ENCODE data around the gene ABCC5.
"Not testable (repeated sequence)": the region's sequence is repeated elsewhere in the genome, so short reads cannot be mapped to it uniquely, and the experiment has no call there.

ABCC5 gene

DNA sequence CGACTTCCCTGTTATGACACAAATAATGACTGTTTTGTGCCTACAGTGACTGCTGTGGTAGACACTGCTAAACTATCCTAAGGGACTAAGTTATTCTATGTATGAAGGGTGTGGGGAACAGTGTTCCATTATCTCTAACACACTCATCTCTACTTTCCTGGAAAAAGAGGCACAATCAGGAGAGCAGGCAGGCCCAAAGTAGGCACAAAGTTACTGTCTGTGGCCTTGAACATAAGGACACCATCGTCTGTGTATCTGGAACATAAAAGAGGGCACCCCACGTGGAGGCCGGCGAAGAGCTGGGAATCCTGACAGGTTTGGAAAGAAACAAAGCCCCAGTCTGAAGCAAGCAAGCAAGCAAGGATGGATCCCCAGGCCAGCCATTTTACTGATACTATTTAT, 1.5 kb downstream of the ABCC5 start:
- DNase-seq (ENCODE audit: low read depth), result no peak

DNA sequence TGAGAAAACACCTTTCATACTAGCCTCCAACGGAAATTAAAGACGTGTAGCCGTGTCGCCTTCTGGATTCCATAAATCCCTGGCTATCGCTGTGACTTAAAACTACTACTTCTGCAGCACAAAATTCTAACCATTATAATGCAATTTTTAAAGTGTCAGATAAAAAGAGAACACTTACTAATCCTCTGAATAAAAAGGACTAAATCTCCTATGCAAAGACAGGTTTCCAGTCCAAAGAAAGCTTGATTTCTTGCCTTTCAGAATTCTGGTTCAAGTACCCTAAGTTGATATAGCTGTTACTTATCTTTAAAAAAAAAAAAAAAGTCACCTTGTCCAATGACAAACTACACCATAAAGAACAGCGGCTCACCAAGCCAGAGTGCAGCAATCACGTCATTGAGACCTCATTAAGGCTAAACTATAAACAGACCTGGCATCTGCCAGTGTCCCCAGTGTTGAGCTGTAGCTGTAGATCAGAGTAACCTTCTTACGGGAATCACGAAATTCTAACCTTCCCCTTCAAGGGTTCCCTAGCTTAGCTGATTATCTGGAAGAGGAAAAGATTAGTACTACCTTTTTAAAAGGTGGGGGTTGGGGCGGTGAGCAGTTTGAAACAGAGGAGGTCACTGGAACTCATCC, 2.2 kb downstream of the ABCC5 start:
- DNase-seq (ENCODE audit: low read depth), result no peak

GRCh38 chr3:184011937-184012889, 5.5 kb downstream of the ABCC5 start:
- DNase-seq (ENCODE audit: low read depth), result no peak

- DNase-seq (ENCODE audit: low read depth), result no peak
These were observed 6.3 kb downstream of the ABCC5 start for GRCh38 chr3:184011230-184011876.

DNA sequence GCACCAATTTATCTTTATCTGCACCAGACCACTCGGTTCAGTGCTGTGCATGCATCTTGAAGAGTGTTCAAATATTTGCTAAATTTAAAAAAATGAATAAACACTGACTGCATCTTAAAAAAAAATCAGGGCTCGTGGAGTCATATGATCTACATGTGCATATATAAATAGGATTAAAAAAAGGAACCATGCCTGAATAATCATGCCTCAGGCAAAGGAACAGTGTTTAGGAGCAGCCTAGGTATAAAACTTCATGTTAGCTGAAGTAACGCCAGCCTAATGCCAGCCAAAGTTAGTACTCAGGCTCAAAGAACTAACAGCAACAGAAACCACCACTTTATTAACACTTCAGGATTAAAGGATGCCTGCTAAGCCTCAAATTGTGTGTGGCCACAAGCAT, 9.5 kb downstream of the ABCC5 start:
- no peak for DNase-seq (ENCODE audit: low read depth)

GRCh38 chr3:184007143-184007813, 10.4 kb downstream of the ABCC5 start:
- DNase-seq (ENCODE audit: low read depth), result not testable (repeated sequence)

DNA sequence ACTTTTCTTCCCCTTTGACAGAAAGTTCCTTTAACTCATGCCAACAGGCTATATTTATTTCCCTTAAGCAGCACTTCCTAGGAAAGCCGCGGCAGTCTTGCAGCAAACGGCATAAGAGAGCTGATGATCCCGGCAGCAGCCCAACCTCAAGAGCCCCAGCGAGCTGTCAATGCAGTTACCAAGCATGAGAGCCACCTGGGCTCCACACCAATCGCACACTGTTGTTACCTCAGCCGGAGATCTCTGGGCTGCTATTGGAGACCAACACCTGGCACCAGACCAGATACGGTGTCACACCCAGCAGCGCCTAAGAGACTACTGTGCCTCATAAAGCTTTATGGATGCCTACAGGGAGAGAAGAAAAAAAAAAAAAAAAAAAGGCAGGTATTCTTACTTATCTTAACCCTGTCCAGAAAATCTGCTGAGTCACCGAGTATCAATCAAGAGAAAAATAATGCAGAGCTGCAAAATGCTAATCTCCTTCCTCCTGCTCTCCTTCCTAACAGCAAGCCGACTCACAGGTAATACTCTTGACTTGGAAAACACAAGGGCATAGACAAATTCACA, 11.7 kb downstream of the ABCC5 start:
- no peak for DNase-seq (ENCODE audit: low read depth)

- DNase-seq (ENCODE audit: low read depth), result no peak
These were observed 13.2 kb downstream of the ABCC5 start for GRCh38 chr3:184004476-184004875.

DNA sequence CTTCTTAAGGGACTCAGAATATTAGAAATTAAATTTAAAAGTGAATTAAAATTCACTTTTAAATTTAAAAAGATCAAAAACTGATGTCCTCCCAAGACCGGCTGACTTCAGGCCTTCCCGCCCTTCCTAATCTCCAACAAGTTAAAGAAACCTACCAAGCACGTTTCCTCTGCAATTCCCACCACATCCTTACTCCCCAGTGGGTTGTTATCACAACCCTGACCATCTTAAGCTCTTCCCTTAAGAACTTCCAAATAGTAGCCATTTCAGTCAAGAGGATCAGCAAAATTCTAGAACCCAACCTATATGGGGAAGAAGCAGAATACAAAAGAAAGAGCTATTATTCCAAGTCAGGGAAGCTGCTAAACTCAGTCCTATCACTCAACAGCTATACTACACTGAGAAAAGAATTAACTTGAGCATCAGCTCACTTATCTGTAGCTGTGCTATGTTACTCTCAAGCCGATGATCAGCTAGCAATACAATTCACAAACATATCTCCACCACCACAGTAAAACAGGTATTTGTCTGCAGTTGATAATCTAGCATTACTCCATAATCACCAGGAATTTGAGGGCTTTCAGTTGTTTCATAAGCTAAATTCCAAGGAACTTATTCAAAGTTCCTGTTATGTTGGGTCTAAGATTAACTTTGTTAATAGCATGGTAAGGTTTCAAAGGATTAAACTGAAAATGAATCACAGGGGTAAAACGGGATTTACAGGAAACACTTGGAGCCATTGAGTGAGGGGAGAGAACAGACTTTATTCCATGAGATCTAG, 14.3 kb downstream of the ABCC5 start:
- no peak for DNase-seq (ENCODE audit: low read depth)

DNA sequence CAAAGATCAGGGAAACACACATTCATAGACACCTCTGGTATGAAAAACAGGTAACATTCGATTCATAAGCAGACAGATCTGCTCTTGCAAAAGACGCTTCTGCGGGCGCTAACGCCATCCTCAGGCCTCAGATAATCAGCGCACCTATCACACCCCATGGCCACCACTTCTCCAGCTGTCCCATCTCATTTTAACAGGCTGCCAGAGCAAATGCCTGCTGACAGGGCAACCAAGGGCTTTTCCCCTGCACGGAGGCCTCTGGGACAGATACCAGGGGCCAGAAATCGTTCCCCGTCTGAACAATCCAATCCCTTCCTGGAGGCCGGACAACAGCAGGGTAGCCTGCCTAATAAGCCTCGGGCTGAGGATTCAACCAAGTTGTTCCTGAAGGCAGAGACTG, 15.2 kb downstream of the ABCC5 start:
- no peak for DNase-seq (ENCODE audit: low read depth)

- no peak for DNase-seq (ENCODE audit: low read depth)
These were observed 15.9 kb downstream of the ABCC5 start for GRCh38 chr3:184001761-184002160.

DNA sequence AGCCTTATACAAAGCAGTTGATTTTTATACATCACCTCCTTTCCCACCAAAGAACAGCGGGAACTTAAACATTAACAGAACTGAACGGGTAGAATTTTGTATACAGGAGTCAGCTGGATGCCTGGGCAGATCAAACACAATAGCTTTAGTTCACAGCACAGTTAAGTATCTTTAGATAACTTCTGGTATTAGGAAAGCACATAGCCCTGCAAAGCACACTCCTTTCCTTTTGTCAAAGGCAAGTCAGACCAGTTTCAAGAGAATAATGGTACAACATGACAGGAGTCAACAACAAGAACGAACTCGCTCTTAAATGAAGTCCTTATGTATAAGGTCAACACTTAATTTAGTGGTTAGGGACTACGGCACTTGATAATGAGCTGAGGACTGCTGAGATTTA, 26.3 kb downstream of the ABCC5 start:
- no peak for DNase-seq (ENCODE audit: low read depth)

GRCh38 chr3:183988216-183988790, 29.4 kb downstream of the ABCC5 start:
- DNase-seq (ENCODE audit: low read depth), result no peak

DNA sequence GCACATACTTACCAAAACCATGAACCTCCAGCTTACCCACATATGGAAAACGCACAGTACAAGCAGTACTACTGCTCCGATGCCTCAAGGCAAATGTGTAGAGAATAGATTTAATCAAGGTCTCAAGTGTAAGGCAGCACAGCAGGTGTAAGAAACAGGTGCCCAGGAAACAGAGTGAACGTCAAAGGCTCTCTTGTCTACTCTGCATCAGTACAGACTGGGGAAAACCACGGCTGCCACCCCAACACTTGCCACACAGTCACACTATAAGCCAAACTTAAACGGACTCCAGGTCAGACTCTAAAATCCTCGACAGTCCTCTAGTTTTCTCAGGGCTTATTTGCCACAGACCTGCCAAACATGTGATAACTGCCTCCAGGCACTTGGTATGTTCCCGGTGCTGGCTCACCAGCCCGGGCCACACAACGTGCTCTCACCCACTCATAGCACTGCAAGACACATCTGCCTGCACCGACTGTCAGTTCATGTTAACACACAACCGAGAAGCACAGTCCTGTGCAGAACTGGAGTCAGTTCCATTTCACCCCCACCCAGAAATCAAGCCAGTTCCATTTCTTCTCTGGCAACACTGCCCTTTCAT, 30.6 kb downstream of the ABCC5 start:
- no peak for DNase-seq (ENCODE audit: low read depth)

DNA sequence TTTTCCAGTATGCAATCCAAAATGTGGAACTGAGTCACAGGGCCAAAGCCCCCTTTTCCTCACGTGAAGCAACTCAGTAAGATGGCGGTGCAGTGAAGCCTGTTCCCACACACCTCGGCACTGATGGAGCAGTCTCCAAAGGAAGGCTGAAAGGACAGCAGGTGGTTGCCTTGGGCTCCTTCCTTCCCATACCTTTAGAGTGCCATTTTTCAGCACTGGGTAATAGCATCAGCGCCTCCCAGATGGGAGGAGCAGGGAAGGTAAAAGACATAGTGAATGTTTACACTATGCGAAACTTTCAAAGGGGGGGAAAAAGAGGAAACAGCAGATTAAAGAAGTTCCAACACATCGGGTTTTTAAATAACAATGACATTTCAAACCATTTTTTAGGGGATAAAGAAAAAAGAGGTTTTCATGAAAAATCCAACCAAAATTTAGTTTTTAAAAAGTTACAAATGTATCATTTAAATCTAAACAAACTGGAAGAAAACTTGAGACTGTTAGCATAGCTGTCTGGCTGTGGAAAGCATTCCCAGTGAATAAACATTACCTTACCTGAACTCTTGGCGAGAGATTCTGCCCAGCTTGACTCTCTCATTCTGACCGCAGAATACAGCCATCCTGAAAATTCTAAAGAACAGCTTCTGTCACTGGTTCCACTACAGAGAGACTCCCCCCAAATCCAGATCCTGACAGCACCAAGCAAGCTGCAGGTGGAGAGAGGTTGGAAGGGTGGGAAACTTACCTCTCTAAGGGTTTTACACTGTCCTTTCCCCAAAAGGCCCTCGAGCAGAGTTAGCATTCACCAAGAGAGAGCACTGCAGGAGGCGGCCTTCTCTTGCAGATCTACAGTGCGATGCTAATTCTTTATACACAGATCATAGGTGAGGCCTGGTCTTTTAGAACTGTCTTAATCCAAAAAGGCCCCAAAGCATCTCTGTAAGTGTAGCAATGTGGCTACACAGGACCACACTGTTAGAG, 32.6 kb downstream of the ABCC5 start:
- no peak for DNase-seq (ENCODE audit: low read depth)

GRCh38 chr3:183984127-183984740, 33.5 kb downstream of the ABCC5 start:
- DNase-seq (ENCODE audit: low read depth), result no peak

DNA sequence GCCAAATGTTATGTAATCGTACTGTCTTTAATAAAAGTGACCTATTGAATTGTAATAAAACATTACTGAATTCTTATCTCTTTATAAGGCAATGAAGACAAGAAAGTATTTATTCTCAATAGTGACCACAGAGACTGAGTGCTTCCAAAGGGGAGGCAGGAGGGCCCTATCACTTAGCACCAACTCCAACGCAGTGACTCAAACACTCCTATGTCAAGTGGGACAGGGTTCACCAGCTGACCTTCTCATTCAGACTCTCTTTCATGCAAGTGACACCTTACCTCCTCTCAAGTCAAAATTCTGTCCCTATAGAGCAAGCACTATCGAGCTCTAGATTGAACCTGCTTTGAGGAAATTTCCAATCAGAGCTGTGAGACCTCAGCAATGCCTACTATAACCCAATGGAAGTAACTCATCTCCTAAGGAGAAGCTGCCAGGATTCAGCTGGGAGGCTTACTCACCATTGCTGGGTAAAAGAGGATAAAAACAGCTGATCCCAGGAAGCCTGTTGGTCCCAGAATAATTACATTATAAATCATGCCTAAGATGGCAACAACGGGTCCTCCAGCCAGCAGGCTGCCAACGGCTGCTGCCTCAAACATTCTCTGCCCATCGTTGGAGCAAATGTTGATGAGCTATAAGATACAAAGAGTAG, 35.6 kb downstream of the ABCC5 start:
- no peak for DNase-seq (ENCODE audit: low read depth)

GRCh38 chr3:183980403-183980802, 37.3 kb downstream of the ABCC5 start:
- no peak for DNase-seq (ENCODE audit: low read depth)

All from stimulated activated CD8-positive, alpha-beta memory T cell treated with anti-CD3 and anti-CD28 coated beads, Interleukin-15, amount 100 ng/mL, for 1 hour (primary cell).